Naive B cell (primary cell): Measurements from ENCODE around the gene SLC35B2. TPM values are rescaled to one million over a fixed set of nuclear protein-coding genes. Genes with fewer than 3 reads are reported as not detected.

Experiments used
- ATAC-seq, 2 donors: fragments of 150-1000 bp; cut with Tn5 transposase; 2 replicates each; pipeline ENCODE4 v1.10.0; 2021; ENCODE audit warnings: low read depth in 2 of 2, mild to moderate bottlenecking in 2 of 2, moderate library complexity in 2 of 2
- DNase-seq: peaks from one replicate; pipeline ENCODE4 v3.0.0; 2022
- H3K27ac Mint-ChIP-seq, 6 donors: one replicate each; pipeline ENCODE4 v1.8.0; 2020 to 2022; ENCODE audit warnings: mild to moderate bottlenecking in 6 of 6, mixed read lengths in 6 of 6, moderate library complexity in 5 of 6, inconsistent platforms in 2 of 6
- H3K27me3 Mint-ChIP-seq, 3 donors: one replicate each; pipeline ENCODE4 v1.8.0; 2021 to 2022; ENCODE audit warnings: mixed read lengths in 3 of 3, mild to moderate bottlenecking in 1 of 3
- H3K36me3 Mint-ChIP-seq, 2 donors: one replicate each; pipeline ENCODE4 v1.8.0; 2020 to 2022; ENCODE audit warnings: mixed read lengths in 2 of 2, inconsistent platforms in 1 of 2, mild to moderate bottlenecking in 1 of 2
- H3K4me1 Mint-ChIP-seq, 3 donors: one replicate each; pipeline ENCODE4 v1.8.0; 2020 to 2022; ENCODE audit warnings: mixed read lengths in 3 of 3, inconsistent platforms in 1 of 3, mild to moderate bottlenecking in 1 of 3, moderate library complexity in 1 of 3
- H3K4me3 Mint-ChIP-seq, 8 donors: one replicate each; pipeline ENCODE4 v1.8.0; 2020 to 2022; ENCODE audit warnings: mild to moderate bottlenecking in 8 of 8, mixed read lengths in 8 of 8, moderate library complexity in 8 of 8, inconsistent platforms in 2 of 8
- H3K9me3 Mint-ChIP-seq, 7 donors: one replicate each; pipeline ENCODE4 v1.8.0; 2020 to 2022; ENCODE audit warnings: mixed read lengths in 7 of 7, mild to moderate bottlenecking in 5 of 7, inconsistent platforms in 2 of 7, moderate library complexity in 1 of 7
- polyA plus RNA-seq, 6 donors: library from polyadenylated mRNA; unstranded; fragments of 300-500 nt; fragmentation: Illumina TruSeq; gene quantifications; one replicate each; pipeline ENCODE4 v1.2.3, GENCODE V29; 2021; ENCODE audit warnings: low read depth in 6 of 6

SLC35B2 gene
- polyA plus RNA-seq, 6 donors from 2014 or later: 24.2 to 38.6 (median 27.2) TPM

- no peaks in the 10 kb centered on the region for H3K27me3 Mint-ChIP-seq
Observed at GRCh38 chr6:44253307-44254101, 3.8 kb downstream of the SLC35B2 start.

GRCh38 chr6:44251576-44252524 is 5.5 kb downstream of the SLC35B2 start:
- ATAC-seq: no peak
- Mint-ChIP-seq H3K36me3 (peaks cover 36 to 57% of the 10 kb centered on the region in 2 donors), H3K27me3 (peaks cover 0 to 2% (median 0%) of the 10 kb centered on the region in 3 donors)

More at GRCh38 chr6:44253307-44254101, 3.8 kb downstream of the SLC35B2 start:
- ATAC-seq (peak in 1 of 2 donors; percentile 19), DNase-seq (peak; percentile 52)
- Mint-ChIP-seq H3K9me3 (no peaks in the 10 kb centered on the region), H3K4me1 (peaks cover 73 to 78% (median 77%) of the 10 kb centered on the region in 3 donors), H3K4me3 (peak overlapping the region in 3 of 8 donors; percentile 11 to 84 (median 52)), H3K27ac (peak overlapping the region in 4 of 6 donors; percentile 26 to 78 (median 50)), H3K36me3 (peaks cover 34 to 53% of the 10 kb centered on the region in 2 donors)

GRCh38 chr6:44250718-44251123 is 6.6 kb downstream of the SLC35B2 start:
- Mint-ChIP-seq H3K27ac (peak overlapping the region in 1 of 6 donors; percentile 44), H3K9me3 (peaks cover 0 to 6% (median 0%) of the 10 kb centered on the region in 7 donors), H3K27me3 (peaks cover 0 to 4% (median 0%) of the 10 kb centered on the region in 3 donors), H3K36me3 (peaks cover 36 to 61% of the 10 kb centered on the region in 2 donors), H3K4me1 (peaks cover 65 to 79% (median 69%) of the 10 kb centered on the region in 3 donors), H3K4me3 (peak overlapping the region in 1 of 8 donors; percentile 97)
- no peak for ATAC-seq
- no peak for DNase-seq

More at GRCh38 chr6:44251576-44252524, 5.5 kb downstream of the SLC35B2 start:
- Mint-ChIP-seq H3K4me3 (peak overlapping the region in 3 of 8 donors; percentile 9 to 84 (median 47)), H3K9me3 (peaks cover 0 to 3% (median 0%) of the 10 kb centered on the region in 7 donors), H3K27ac (peak overlapping the region in 4 of 6 donors; percentile 31 to 78 (median 41)), H3K4me1 (peaks cover 70 to 82% (median 77%) of the 10 kb centered on the region in 3 donors)
- DNase-seq: no peak

- Mint-ChIP-seq H3K4me1 (peaks cover 65 to 79% (median 69%) of the 10 kb centered on the region in 3 donors), H3K27ac (peak overlapping the region in 3 of 6 donors; percentile 2 to 44 (median 39)), H3K4me3 (peak overlapping the region in 3 of 8 donors; percentile 40 to 97 (median 86)), H3K27me3 (peaks cover 0 to 4% (median 0%) of the 10 kb centered on the region in 3 donors), H3K9me3 (peaks cover 0 to 6% (median 0%) of the 10 kb centered on the region in 7 donors), H3K36me3 (peaks cover 36 to 59% of the 10 kb centered on the region in 2 donors)
- DNase-seq: no peak
- no peak for ATAC-seq
Observed at GRCh38 chr6:44250067-44250717, 7.1 kb downstream of the SLC35B2 start.

GRCh38 chr6:44249082-44249748 is 8.1 kb downstream of the SLC35B2 start:
- peak overlapping the region; percentile 26 to 100 (median 98) for H3K4me3 Mint-ChIP-seq
- H3K27ac Mint-ChIP-seq: peak overlapping the region in 5 of 6 donors; percentile 59 to 99 (median 91)
- ATAC-seq (no peak), DNase-seq (no peak)
- peaks cover 0 to 6% (median 0%) of the 10 kb centered on the region in 7 donors for H3K9me3 Mint-ChIP-seq
- H3K27me3 Mint-ChIP-seq: peaks cover 0 to 4% (median 0%) of the 10 kb centered on the region in 3 donors
- H3K36me3 Mint-ChIP-seq: peaks cover 36 to 50% of the 10 kb centered on the region in 2 donors
- peaks cover 59 to 71% (median 62%) of the 10 kb centered on the region in 3 donors for H3K4me1 Mint-ChIP-seq

GRCh38 chr6:44248579-44248978 is 8.7 kb downstream of the SLC35B2 start:
- DNase-seq: no peak
- H3K27me3 Mint-ChIP-seq: peaks cover 0 to 4% (median 0%) of the 10 kb centered on the region in 3 donors
- H3K9me3 Mint-ChIP-seq: peaks cover 0 to 6% (median 0%) of the 10 kb centered on the region in 7 donors
- ATAC-seq: no peak
- H3K4me1 Mint-ChIP-seq: peaks cover 52 to 64% (median 59%) of the 10 kb centered on the region in 3 donors
- peak overlapping the region; percentile 12 to 99 (median 91) for H3K27ac Mint-ChIP-seq
- H3K36me3 Mint-ChIP-seq: peaks cover 33 to 43% of the 10 kb centered on the region in 2 donors
- H3K4me3 Mint-ChIP-seq: peak overlapping the region; percentile 95 to 100 (median 98)

GRCh38 chr6:44247338-44248302 is 9.7 kb downstream of the SLC35B2 start:
- H3K36me3 Mint-ChIP-seq: peaks cover 23 to 35% of the 10 kb centered on the region in 2 donors
- H3K4me3 Mint-ChIP-seq: peak overlapping the region; percentile 95 to 100 (median 98)
- ATAC-seq (peak; percentile 45 to 50), DNase-seq (peak; percentile 76)
- peaks cover 0 to 4% (median 0%) of the 10 kb centered on the region in 3 donors for H3K27me3 Mint-ChIP-seq
- H3K9me3 Mint-ChIP-seq: peaks cover 0 to 6% (median 0%) of the 10 kb centered on the region in 7 donors
- peak overlapping the region; percentile 95 to 100 (median 98) for H3K27ac Mint-ChIP-seq
- peaks cover 44 to 55% (median 50%) of the 10 kb centered on the region in 3 donors for H3K4me1 Mint-ChIP-seq

GRCh38 chr6:44246663-44247337 is 10.5 kb downstream of the SLC35B2 start, which contains the start of gene HSP90AB1:
HSP90AB1 (plus strand) TSS chr6:44247101; CDS start chr6:44248630, 1,529 bp downstream.
- peaks cover 16 to 31% of the 10 kb centered on the region in 2 donors for H3K36me3 Mint-ChIP-seq
- H3K4me1 Mint-ChIP-seq: peaks cover 41 to 52% (median 43%) of the 10 kb centered on the region in 3 donors
- H3K27ac Mint-ChIP-seq: peak within 1 kb of the TSS; percentile 95 to 100 (median 98)

GRCh38 chr6:44245912-44246662 is 11.2 kb downstream of the SLC35B2 start:
- Mint-ChIP-seq H3K4me1 (peaks cover 38 to 49% (median 39%) of the 10 kb centered on the region in 3 donors), H3K27me3 (peaks cover 0 to 4% (median 0%) of the 10 kb centered on the region in 3 donors), H3K9me3 (peaks cover 0 to 6% (median 0%) of the 10 kb centered on the region in 7 donors), H3K4me3 (peak overlapping the region; percentile 95 to 100 (median 98)), H3K27ac (peak overlapping the region; percentile 95 to 100 (median 98)), H3K36me3 (peaks cover 13 to 26% of the 10 kb centered on the region in 2 donors)
- DNase-seq (peak; percentile 88), ATAC-seq (peak; percentile 44 to 52)

More at GRCh38 chr6:44246663-44247337, 10.5 kb downstream of the SLC35B2 start, which contains the start of gene HSP90AB1:
- peak; percentile 98 for DNase-seq
- ATAC-seq: peak; percentile 71 to 76
- H3K27me3 Mint-ChIP-seq: peaks cover 0 to 4% (median 0%) of the 10 kb centered on the region in 3 donors
- peak within 1 kb of the TSS; percentile 95 to 100 (median 98) for H3K4me3 Mint-ChIP-seq
- H3K9me3 Mint-ChIP-seq: peaks cover 0 to 6% (median 0%) of the 10 kb centered on the region in 7 donors
